HCT116 (cell line): Measurements from ENCODE around the gene CHMP4B.

Source experiments
- JUND ChIP-seq: IDR thresholded peaks from 2 replicates; pipeline ENCODE4 v1.6.1; 2012
- POLR2A ChIP-seq: IDR thresholded peaks from 2 replicates; pipeline ENCODE4 v1.7.0; 2011; ENCODE audit warnings: borderline replicate concordance; ENCODE audit not compliant: insufficient read depth, insufficient read length; ENCODE audit errors: extremely low read depth
- POLR2AphosphoS5 ChIP-seq: IDR thresholded peaks from 2 replicates; pipeline ENCODE4 v1.6.1; 2011; ENCODE audit warnings: mild to moderate bottlenecking, low read depth, low read length, moderate library complexity
- RAD21 ChIP-seq: IDR thresholded peaks from 2 replicates; pipeline ENCODE4 v1.6.1; 2012; ENCODE audit warnings: low read depth, mild to moderate bottlenecking
- TCF7L2 ChIP-seq: IDR thresholded peaks from 2 replicates; pipeline ENCODE4 v1.7.0; 2011; ENCODE audit warnings: borderline replicate concordance, inconsistent platforms; ENCODE audit not compliant: insufficient read depth, insufficient read length; ENCODE audit errors: extremely low read depth
- YY1 ChIP-seq: IDR thresholded peaks from 2 replicates; pipeline ENCODE4 v1.6.1; 2011; ENCODE audit warnings: low read length, low read depth, moderate library complexity, mild to moderate bottlenecking; ENCODE audit not compliant: insufficient replicate concordance; ENCODE audit errors: extremely low read depth
- TF ChIP-seq, protein P1 (sequence below): IDR thresholded peaks from 2 replicates; pipeline ENCODE4 v1.6.1; 2012
- TF ChIP-seq, protein P2 (sequence below), 3 experiments: fragments of 200-600 bp in 1 of 3; sonication (generic) in 1 of 3; IDR thresholded peaks in 2 of 3; conservative IDR thresholded peaks in 1 of 3; 2 replicates each; pipeline ENCODE4 v1.5.1; 2012 to 2017; ENCODE audit warnings: low read depth in 2 of 3, low read length in 2 of 3, antibody characterized with exemption in 1 of 3, borderline replicate concordance in 1 of 3, control low read depth in 1 of 3, mild to moderate bottlenecking in 1 of 3, mixed read lengths in 1 of 3, mixed run types in 1 of 3, moderate library complexity in 1 of 3; ENCODE audit not compliant: insufficient read depth in 1 of 3
- TF ChIP-seq, protein P3 (sequence below): IDR thresholded peaks from 2 replicates; pipeline ENCODE4 v1.6.1; 2012; ENCODE audit warnings: low read depth

DNA sequence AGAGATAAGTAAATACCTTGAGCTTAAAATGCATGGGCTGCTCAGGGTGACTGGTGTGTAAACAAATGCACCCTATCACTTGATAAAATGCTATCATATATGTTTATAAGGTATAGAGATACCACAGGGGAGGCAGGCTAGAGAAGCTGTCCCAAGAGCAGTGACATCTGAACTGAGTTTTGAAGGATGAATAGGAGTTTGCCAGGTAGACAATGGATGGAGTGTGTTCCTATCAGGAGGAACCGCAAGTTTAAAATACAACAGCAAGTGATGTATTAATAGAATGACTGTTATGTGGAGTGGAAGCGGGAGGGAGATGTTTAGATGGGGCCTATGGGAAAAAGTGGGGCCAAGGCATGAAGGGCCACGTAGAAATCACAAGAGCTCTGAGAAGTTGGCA is 38.7 kb upstream of the CHMP4B start:
- TF ChIP-seq, protein P1, sequence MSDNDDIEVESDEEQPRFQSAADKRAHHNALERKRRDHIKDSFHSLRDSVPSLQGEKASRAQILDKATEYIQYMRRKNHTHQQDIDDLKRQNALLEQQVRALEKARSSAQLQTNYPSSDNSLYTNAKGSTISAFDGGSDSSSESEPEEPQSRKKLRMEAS, result no peak
- TF ChIP-seq TCF7L2, result no peak
- TF ChIP-seq, protein P2, sequence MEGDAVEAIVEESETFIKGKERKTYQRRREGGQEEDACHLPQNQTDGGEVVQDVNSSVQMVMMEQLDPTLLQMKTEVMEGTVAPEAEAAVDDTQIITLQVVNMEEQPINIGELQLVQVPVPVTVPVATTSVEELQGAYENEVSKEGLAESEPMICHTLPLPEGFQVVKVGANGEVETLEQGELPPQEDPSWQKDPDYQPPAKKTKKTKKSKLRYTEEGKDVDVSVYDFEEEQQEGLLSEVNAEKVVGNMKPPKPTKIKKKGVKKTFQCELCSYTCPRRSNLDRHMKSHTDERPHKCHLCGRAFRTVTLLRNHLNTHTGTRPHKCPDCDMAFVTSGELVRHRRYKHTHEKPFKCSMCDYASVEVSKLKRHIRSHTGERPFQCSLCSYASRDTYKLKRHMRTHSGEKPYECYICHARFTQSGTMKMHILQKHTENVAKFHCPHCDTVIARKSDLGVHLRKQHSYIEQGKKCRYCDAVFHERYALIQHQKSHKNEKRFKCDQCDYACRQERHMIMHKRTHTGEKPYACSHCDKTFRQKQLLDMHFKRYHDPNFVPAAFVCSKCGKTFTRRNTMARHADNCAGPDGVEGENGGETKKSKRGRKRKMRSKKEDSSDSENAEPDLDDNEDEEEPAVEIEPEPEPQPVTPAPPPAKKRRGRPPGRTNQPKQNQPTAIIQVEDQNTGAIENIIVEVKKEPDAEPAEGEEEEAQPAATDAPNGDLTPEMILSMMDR (IDR thresholded peaks at IDR 0.05 in 2 of 3, conservative IDR thresholded peaks at IDR 0.05 in 1 of 3; ENCODE audit: borderline replicate concordance in 1 of 3, insufficient read depth in 1 of 3, low read depth in 2 of 3, low read length in 2 of 3), result no peak
- TF ChIP-seq RAD21, result no peak
- no peak for TF ChIP-seq YY1
- no peak for TF ChIP-seq POLR2A
- TF ChIP-seq JUND, result no peak
- TF ChIP-seq, protein P3, sequence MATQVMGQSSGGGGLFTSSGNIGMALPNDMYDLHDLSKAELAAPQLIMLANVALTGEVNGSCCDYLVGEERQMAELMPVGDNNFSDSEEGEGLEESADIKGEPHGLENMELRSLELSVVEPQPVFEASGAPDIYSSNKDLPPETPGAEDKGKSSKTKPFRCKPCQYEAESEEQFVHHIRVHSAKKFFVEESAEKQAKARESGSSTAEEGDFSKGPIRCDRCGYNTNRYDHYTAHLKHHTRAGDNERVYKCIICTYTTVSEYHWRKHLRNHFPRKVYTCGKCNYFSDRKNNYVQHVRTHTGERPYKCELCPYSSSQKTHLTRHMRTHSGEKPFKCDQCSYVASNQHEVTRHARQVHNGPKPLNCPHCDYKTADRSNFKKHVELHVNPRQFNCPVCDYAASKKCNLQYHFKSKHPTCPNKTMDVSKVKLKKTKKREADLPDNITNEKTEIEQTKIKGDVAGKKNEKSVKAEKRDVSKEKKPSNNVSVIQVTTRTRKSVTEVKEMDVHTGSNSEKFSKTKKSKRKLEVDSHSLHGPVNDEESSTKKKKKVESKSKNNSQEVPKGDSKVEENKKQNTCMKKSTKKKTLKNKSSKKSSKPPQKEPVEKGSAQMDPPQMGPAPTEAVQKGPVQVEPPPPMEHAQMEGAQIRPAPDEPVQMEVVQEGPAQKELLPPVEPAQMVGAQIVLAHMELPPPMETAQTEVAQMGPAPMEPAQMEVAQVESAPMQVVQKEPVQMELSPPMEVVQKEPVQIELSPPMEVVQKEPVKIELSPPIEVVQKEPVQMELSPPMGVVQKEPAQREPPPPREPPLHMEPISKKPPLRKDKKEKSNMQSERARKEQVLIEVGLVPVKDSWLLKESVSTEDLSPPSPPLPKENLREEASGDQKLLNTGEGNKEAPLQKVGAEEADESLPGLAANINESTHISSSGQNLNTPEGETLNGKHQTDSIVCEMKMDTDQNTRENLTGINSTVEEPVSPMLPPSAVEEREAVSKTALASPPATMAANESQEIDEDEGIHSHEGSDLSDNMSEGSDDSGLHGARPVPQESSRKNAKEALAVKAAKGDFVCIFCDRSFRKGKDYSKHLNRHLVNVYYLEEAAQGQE, result no peak
- TF ChIP-seq POLR2AphosphoS5, result no peak
